B cell (primary cell): ENCODE results near the gene RALGAPA2. TPM values are rescaled to one million over a fixed set of nuclear protein-coding genes. Genes with fewer than 3 reads are reported as not detected.

Source experiments
- ATAC-seq: fragments of 200-7000 bp; cut with Tn5 transposase; one replicate; pipeline ENCODE4 v1.10.0; 2021; ENCODE audit warnings: low read depth, mild to moderate bottlenecking, moderate number of reproducible peaks, moderate library complexity
- CTCF ChIA-PET: fragments of 350-600 bp; sonication (Branson Sonifier 250); formaldehyde crosslinking; loops from one replicate; lab custom pipeline; 2021; ENCODE audit warnings: antibody characterized with exemption, inconsistent platforms; lab: Charles Lee
- POLR2A ChIA-PET: fragments of 350-600 bp; sonication (Branson Sonifier 250); formaldehyde crosslinking; loops from one replicate; lab custom pipeline; 2021; ENCODE audit warnings: antibody characterized with exemption; lab: Charles Lee
- DNase-seq: peaks from one replicate; pipeline ENCODE4 v3.0.0; 2013
- H2AFZ ChIP-seq: 2 replicates; pipeline ENCODE4 v1.6.1; 2012; ENCODE audit warnings: mild to moderate bottlenecking, low read depth, low read length; ENCODE audit not compliant: insufficient read depth, poor library complexity, severe bottlenecking
- H3K27ac ChIP-seq, 2 donors: 1 replicate in 1 of 2; 2 replicates in 1 of 2; pipeline ENCODE4 v1.5.1; 2012 to 2013; ENCODE audit warnings: low read length in 2 of 2, mild to moderate bottlenecking in 2 of 2, moderate library complexity in 1 of 2
- H3K27me3 ChIP-seq, 4 experiments: fragments of 200-600 bp in 1 of 4; sonication (generic) in 1 of 4; replicated peaks in 1 of 4; 1 replicate in 2 of 4; 2 replicates in 2 of 4; pipeline versions ENCODE4 v1.6.1 to v1.7.0; 2013 to 2016; ENCODE audit warnings: low read length in 3 of 4, mild to moderate bottlenecking in 2 of 4, mixed read lengths in 1 of 4, moderate library complexity in 1 of 4; ENCODE audit not compliant: insufficient read depth in 4 of 4, control insufficient read depth in 3 of 4; ENCODE audit errors: control extremely low read depth in 1 of 4
- H3K36me3 ChIP-seq, 2 experiments: replicated peaks in 1 of 2; 1 replicate in 1 of 2; 2 replicates in 1 of 2; pipeline versions ENCODE4 v1.6.1 to v1.7.1; 2013; ENCODE audit warnings: low read length in 1 of 2; ENCODE audit not compliant: insufficient read depth in 2 of 2, control insufficient read depth in 1 of 2; ENCODE audit errors: control extremely low read depth in 1 of 2, extremely low read depth in 1 of 2
- H3K4me1 ChIP-seq, 2 donors: fragments of 200-600 bp in 1 of 2; sonication (generic) in 1 of 2; 1 replicate in 1 of 2; 2 replicates in 1 of 2; pipeline versions ENCODE4 v1.5.1 to v1.6.1; 2013 to 2017; ENCODE audit warnings: low read length in 2 of 2; ENCODE audit not compliant: control insufficient read depth in 2 of 2, insufficient read depth in 2 of 2
- H3K4me2 ChIP-seq: replicated peaks from 2 replicates; pipeline ENCODE3; 2012; ENCODE audit warnings: mild to moderate bottlenecking, low read depth, low read length; ENCODE audit not compliant: poor library complexity, severe bottlenecking
- H3K4me3 ChIP-seq, 5 experiments: fragments of 200-600 bp in 1 of 5; sonication (generic) in 1 of 5; 1 replicate in 3 of 5; 2 replicates in 2 of 5; pipeline versions ENCODE4 v1.5.1 to v1.7.0; 2011 to 2016; ENCODE audit warnings: low read length in 4 of 5, mild to moderate bottlenecking in 4 of 5, low read depth in 2 of 5, control low read depth in 1 of 5, moderate library complexity in 1 of 5; ENCODE audit not compliant: insufficient read depth in 1 of 5; ENCODE audit errors: control extremely low read depth in 1 of 5, extremely low read depth in 1 of 5
- H3K79me2 ChIP-seq: fragments of 200-600 bp; sonication (generic); one replicate; pipeline ENCODE4 v1.6.0; 2016; ENCODE audit warnings: low read length; ENCODE audit not compliant: control insufficient read depth, insufficient read depth
- H3K9ac ChIP-seq: fragments of 200-600 bp; sonication (generic); 2 replicates; pipeline ENCODE4 v1.6.1; 2017; ENCODE audit warnings: mild to moderate bottlenecking, low read length, moderate library complexity
- H3K9me3 ChIP-seq, 3 donors: one replicate each; pipeline versions ENCODE4 v1.6.1 to v1.7.1; 2013; ENCODE audit warnings: low read length in 2 of 3; ENCODE audit not compliant: control insufficient read depth in 2 of 3, insufficient read depth in 1 of 3; ENCODE audit errors: control extremely low read depth in 1 of 3
- H4K20me1 ChIP-seq: 2 replicates; pipeline ENCODE4 v1.6.0; 2012; ENCODE audit warnings: mild to moderate bottlenecking, low read length; ENCODE audit not compliant: insufficient read depth, control insufficient read depth, poor library complexity, severe bottlenecking
- H3K27ac Mint-ChIP-seq: one replicate; pipeline ENCODE4 v1.8.0; 2021; ENCODE audit warnings: mixed read lengths
- H3K27me3 Mint-ChIP-seq: one replicate; pipeline ENCODE4 v1.8.0; 2021; ENCODE audit warnings: mixed read lengths
- H3K4me1 Mint-ChIP-seq: one replicate; pipeline ENCODE4 v1.8.0; 2021; ENCODE audit warnings: mixed read lengths
- H3K4me3 Mint-ChIP-seq: one replicate; pipeline ENCODE4 v1.8.0; 2021; ENCODE audit warnings: mixed read lengths
- H3K9me3 Mint-ChIP-seq: one replicate; pipeline ENCODE4 v1.8.0; 2022; ENCODE audit warnings: mixed read lengths; ENCODE audit not compliant: insufficient read depth
- EZH2 ChIP-seq: IDR thresholded peaks from 2 replicates; pipeline ENCODE4 v1.6.1; 2012; ENCODE audit warnings: borderline replicate concordance, low read depth, mild to moderate bottlenecking, moderate library complexity, low read length; ENCODE audit not compliant: insufficient read depth, poor library complexity, severe bottlenecking
- WGBS: methylation state at CpG from one replicate; pipeline ENCODE4 v1.1.5; 2013; ENCODE audit warnings: missing lambda C conversion rate; ENCODE audit not compliant: insufficient coverage; 5-methylcytosine and 5-hydroxymethylcytosine counted together
- intact Hi-C: fragments of 100-400 bp; cut with micrococcal nuclease; formaldehyde crosslinking; loops from one replicate; pipeline ENCODE4 v1.10.0; 2022
- polyA plus RNA-seq: library from polyadenylated mRNA; depleted of rRNA; stranded (reverse); fragments of >200 nt; gene quantifications from 2 replicates; pipeline ENCODE4 v1.2.3, GENCODE V29; 2012
- total RNA-seq, 2 donors: library from RNA; stranded (reverse); fragments of 120-200 nt in 1 of 2; gene quantifications; 1 replicate in 1 of 2; 2 replicates in 1 of 2; pipeline versions ENCODE4 v1.2.3 to v1.2.4, GENCODE V29; 2013 to 2022
- TF ChIP-seq, protein P1 (sequence below): fragments of 200-600 bp; IDR thresholded peaks from one replicate; pipeline ENCODE4 v1.8.0; 2022; ENCODE audit warnings: antibody characterized with exemption, mild to moderate bottlenecking

The RALGAPA2 gene
- total and polyA plus RNA-seq, 2 donors (not counting 1 experiment from before 2014, with no cell fraction given): 6.4 to 33.1 TPM

DNA sequence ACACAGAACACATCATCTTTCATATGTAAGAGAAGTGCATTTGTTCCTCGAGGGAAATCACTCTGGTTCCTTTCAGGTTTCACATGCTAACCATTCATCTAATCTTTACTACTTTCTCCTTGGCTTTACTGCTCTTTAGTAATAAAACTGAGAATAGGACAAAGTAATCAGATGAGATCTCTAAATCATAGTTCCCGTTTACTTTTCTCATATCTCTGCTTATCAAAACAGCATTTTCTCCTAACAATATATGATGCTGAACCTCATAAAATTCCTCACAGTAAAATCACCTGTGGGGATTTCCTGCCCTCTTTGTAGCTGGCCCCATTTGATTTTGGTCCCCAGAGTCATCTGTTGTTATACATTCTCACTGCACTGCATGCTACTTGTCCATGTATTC lies 100.2 kb downstream of the RALGAPA2 start:
- Histone ChIP-seq H3K27ac (no peak overlapping the region), H3K27me3 (no peaks in the 10 kb centered on the region), H3K9me3 (no peaks in the 10 kb centered on the region), H3K36me3 (peaks cover 0 to 6% of the 10 kb centered on the region in 2 experiments), H2AFZ (no peak overlapping the region), H3K4me3 (no peak overlapping the region), H3K4me2 (no peak overlapping the region), H4K20me1 (no peaks in the 10 kb centered on the region), H3K79me2 (no peaks in the 10 kb centered on the region), H3K9ac (no peak overlapping the region), H3K4me1 (no peaks in the 10 kb centered on the region)
- POLR2A ChIA-PET: no interaction called here
- Mint-ChIP-seq H3K9me3 (no peaks in the 10 kb centered on the region), H3K4me1 (no peaks in the 10 kb centered on the region), H3K4me3 (no peak overlapping the region), H3K27ac (no peak overlapping the region), H3K27me3 (no peaks in the 10 kb centered on the region)
- intact Hi-C loops: no loop called here
- no peak for ATAC-seq
- WGBS: 100% methylated on average over 1 of the region's 2 CpGs
- CTCF ChIA-PET: no interaction called here
- DNase-seq: no peak
- TF ChIP-seq EZH2: no peak
- TF ChIP-seq, protein P1, sequence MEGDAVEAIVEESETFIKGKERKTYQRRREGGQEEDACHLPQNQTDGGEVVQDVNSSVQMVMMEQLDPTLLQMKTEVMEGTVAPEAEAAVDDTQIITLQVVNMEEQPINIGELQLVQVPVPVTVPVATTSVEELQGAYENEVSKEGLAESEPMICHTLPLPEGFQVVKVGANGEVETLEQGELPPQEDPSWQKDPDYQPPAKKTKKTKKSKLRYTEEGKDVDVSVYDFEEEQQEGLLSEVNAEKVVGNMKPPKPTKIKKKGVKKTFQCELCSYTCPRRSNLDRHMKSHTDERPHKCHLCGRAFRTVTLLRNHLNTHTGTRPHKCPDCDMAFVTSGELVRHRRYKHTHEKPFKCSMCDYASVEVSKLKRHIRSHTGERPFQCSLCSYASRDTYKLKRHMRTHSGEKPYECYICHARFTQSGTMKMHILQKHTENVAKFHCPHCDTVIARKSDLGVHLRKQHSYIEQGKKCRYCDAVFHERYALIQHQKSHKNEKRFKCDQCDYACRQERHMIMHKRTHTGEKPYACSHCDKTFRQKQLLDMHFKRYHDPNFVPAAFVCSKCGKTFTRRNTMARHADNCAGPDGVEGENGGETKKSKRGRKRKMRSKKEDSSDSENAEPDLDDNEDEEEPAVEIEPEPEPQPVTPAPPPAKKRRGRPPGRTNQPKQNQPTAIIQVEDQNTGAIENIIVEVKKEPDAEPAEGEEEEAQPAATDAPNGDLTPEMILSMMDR: no peak

DNA sequence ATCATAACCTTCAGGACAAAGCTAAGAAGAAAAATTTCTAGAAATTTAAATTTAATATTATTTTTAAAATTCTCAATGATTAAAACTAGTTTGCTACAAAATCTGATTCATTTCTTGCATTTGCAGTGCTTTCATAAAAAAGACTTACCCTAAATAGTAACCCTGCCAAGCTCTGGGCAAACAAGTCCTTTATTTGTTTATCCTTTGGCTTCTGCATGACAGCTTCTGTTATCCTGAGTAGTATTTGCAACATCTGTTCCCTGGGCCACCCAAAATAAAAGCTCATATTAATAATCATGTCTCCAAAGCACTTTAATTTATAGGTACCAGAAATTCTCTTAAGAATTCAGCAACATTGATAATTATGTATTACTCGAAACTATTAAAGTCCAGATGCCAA lies 101.3 kb downstream of the RALGAPA2 start:
- DNase-seq (no peak), ATAC-seq (no peak)
- Mint-ChIP-seq H3K27me3 (no peaks in the 10 kb centered on the region), H3K27ac (no peak overlapping the region), H3K9me3 (no peaks in the 10 kb centered on the region), H3K4me3 (no peak overlapping the region), H3K4me1 (no peaks in the 10 kb centered on the region)
- intact Hi-C loops: no loop called here
- Histone ChIP-seq H3K9me3 (no peaks in the 10 kb centered on the region), H3K79me2 (no peaks in the 10 kb centered on the region), H3K36me3 (peaks cover 0 to 6% of the 10 kb centered on the region in 2 experiments), H3K4me2 (no peak overlapping the region), H3K4me1 (no peaks in the 10 kb centered on the region), H3K4me3 (no peak overlapping the region), H3K27ac (no peak overlapping the region), H3K9ac (no peak overlapping the region), H2AFZ (no peak overlapping the region), H3K27me3 (no peaks in the 10 kb centered on the region), H4K20me1 (no peaks in the 10 kb centered on the region)
- ChIA-PET CTCF (no interaction called here), POLR2A (no interaction called here)
- no CpG with 5 or more reads among the region's 1 CpG for WGBS
- TF ChIP-seq EZH2: no peak
- TF ChIP-seq, protein P1: no peak
